ENCODE measurements around the gene SLX4IP. TPM values are rescaled to one million over a fixed set of nuclear protein-coding genes. Genes with fewer than 3 reads are reported as not detected.

SLX4IP gene
- polyA plus RNA-seq, 1 experiment: 2.8 TPM

GRCh38 chr20:10565191-10565921 is 130.3 kb downstream of the SLX4IP start:
- no peaks in the 10 kb centered on the region for H3K27me3 ChIP-seq (ENCODE audit: control insufficient read depth, insufficient read depth, low read length)
- TF ChIP-seq, protein P1, sequence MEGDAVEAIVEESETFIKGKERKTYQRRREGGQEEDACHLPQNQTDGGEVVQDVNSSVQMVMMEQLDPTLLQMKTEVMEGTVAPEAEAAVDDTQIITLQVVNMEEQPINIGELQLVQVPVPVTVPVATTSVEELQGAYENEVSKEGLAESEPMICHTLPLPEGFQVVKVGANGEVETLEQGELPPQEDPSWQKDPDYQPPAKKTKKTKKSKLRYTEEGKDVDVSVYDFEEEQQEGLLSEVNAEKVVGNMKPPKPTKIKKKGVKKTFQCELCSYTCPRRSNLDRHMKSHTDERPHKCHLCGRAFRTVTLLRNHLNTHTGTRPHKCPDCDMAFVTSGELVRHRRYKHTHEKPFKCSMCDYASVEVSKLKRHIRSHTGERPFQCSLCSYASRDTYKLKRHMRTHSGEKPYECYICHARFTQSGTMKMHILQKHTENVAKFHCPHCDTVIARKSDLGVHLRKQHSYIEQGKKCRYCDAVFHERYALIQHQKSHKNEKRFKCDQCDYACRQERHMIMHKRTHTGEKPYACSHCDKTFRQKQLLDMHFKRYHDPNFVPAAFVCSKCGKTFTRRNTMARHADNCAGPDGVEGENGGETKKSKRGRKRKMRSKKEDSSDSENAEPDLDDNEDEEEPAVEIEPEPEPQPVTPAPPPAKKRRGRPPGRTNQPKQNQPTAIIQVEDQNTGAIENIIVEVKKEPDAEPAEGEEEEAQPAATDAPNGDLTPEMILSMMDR (IDR thresholded peaks at IDR 0.05; ENCODE audit: low read depth, low read length): no peak
- H3K9me3 ChIP-seq (ENCODE audit: control insufficient read depth, insufficient read depth, low read length): peaks cover 7% of the 10 kb centered on the region
- no peak overlapping the region for H3K4me3 ChIP-seq (ENCODE audit: low read depth, low read length)
- CTCF ChIA-PET: interaction anchor here (0.9 to 1.7 kb wide), 2 partner anchors 106 kb away, joined by 4 to 5 read pairs; no protein-coding TSS in a partner anchor
- POLR2A ChIA-PET: interaction anchor here (1.6 kb wide), 1 partner anchor 106 kb away, joined by 5 read pairs; no protein-coding TSS in a partner anchor
- peak; percentile 32 for DNase-seq (ENCODE audit: low read depth, low spot score)
- H3K27ac ChIP-seq (ENCODE audit: low read depth, low read length): peak overlapping the region; percentile 49

- POLR2A ChIA-PET: interaction anchor here (1.6 kb wide), 1 partner anchor 105 kb away, joined by 5 read pairs; no protein-coding TSS in a partner anchor
- H3K4me3 ChIP-seq (ENCODE audit: low read depth, low read length): no peak overlapping the region
- CTCF ChIA-PET: interaction anchor here (1.1 to 1.7 kb wide), 2 partner anchors 13 to 105 kb away, joined by 3 to 5 read pairs; no protein-coding TSS in a partner anchor
- H3K27me3 ChIP-seq (ENCODE audit: control insufficient read depth, insufficient read depth, low read length): no peaks in the 10 kb centered on the region
- H3K27ac ChIP-seq (ENCODE audit: low read depth, low read length): peak overlapping the region; percentile 41
- DNase-seq (ENCODE audit: low read depth, low spot score): no peak
- TF ChIP-seq, protein P1 (IDR thresholded peaks at IDR 0.05; ENCODE audit: low read depth, low read length): no peak
- peaks cover 7% of the 10 kb centered on the region for H3K9me3 ChIP-seq (ENCODE audit: control insufficient read depth, insufficient read depth, low read length)
These were observed 131.1 kb downstream of the SLX4IP start for GRCh38 chr20:10565922-10566897.

GRCh38 chr20:10568032-10568431 is 132.9 kb downstream of the SLX4IP start:
- H3K4me3 ChIP-seq (ENCODE audit: low read depth, low read length): no peak overlapping the region
- DNase-seq (ENCODE audit: low read depth, low spot score): no peak
- no peaks in the 10 kb centered on the region for H3K27me3 ChIP-seq (ENCODE audit: control insufficient read depth, insufficient read depth, low read length)
- CTCF ChIA-PET: no interaction called here
- no peaks in the 10 kb centered on the region for H3K9me3 ChIP-seq (ENCODE audit: control insufficient read depth, insufficient read depth, low read length)
- TF ChIP-seq, protein P1 (IDR thresholded peaks at IDR 0.05; ENCODE audit: low read depth, low read length): no peak
- no peak overlapping the region for H3K27ac ChIP-seq (ENCODE audit: low read depth, low read length)
- POLR2A ChIA-PET: no interaction called here

DNA sequence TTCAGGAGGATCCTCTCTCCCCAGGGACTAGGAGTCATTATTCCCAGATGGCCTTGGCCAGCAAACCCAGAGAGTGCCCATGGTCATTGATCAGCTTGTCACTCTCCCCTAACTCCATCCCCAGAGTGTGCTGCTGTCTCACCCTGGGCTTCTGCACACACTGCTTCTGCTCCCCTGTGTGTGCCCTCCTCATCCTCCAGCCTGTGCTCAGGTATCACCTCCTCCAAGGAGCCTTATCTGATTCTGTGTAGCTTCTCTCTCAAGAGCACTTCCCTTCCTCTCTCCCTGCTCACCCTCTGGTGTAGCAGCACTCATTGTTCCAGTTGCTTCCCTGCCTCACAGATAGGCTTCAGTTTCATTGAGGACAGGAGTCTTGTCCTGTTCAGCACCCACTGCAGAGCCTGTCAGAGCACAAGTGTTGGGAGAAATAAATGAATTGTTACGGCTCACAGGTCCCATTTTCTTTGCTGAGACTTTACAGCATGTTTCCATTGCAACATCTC is 136.3 kb downstream of the SLX4IP start:
- Histone ChIP-seq H3K9me3 (ENCODE audit: control insufficient read depth, insufficient read depth, low read length) (no peaks in the 10 kb centered on the region), H3K4me3 (ENCODE audit: low read depth, low read length) (no peak overlapping the region), H3K27ac (ENCODE audit: low read depth, low read length) (no peak overlapping the region), H3K27me3 (ENCODE audit: control insufficient read depth, insufficient read depth, low read length) (no peaks in the 10 kb centered on the region)
- no peak for DNase-seq (ENCODE audit: low read depth, low spot score)
- POLR2A ChIA-PET: no interaction called here
- TF ChIP-seq, protein P1 (IDR thresholded peaks at IDR 0.05; ENCODE audit: low read depth, low read length): no peak
- CTCF ChIA-PET: no interaction called here
